Measurements from ENCODE around the gene PLAAT4.

The PLAAT4 gene, protein sequence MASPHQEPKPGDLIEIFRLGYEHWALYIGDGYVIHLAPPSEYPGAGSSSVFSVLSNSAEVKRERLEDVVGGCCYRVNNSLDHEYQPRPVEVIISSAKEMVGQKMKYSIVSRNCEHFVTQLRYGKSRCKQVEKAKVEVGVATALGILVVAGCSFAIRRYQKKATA

DNA sequence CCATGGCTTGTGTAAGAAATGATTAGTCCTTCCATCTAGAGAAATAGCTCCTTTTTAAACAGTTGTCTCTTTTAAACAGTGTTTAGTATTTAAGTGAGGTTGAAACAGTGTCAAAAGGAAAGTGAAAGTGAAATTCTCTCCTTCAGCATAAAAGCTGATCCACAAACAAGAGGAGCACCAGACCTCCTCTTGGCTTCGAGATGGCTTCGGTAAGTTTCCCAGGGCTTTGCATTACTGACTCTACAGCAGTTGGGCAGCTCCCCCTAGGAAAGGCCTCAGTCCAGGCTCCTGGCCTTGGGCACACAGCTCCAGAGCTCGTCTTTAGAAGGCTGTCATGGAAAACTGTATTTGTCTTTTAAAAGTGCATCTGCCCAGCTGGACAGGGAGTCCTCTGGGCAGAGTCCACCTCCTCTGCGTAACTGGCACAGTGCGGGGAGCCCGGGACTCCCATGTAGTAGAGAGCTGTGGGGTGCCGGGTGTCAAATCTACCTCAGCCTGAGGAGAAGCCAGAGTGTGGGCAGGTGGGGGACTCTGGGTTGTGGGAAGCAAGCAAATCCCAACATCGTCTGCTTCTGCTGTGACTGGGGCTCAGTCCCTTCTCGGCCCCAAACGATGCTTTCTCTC lies at the start of gene PLAAT4:
PLAAT4 (plus strand) TSS at position 140 of the 624 bp plus-strand sequence; CDS start at position 201, 61 bp downstream.
- FAIRE-seq: no peak
- TF ChIP-seq, protein P1, sequence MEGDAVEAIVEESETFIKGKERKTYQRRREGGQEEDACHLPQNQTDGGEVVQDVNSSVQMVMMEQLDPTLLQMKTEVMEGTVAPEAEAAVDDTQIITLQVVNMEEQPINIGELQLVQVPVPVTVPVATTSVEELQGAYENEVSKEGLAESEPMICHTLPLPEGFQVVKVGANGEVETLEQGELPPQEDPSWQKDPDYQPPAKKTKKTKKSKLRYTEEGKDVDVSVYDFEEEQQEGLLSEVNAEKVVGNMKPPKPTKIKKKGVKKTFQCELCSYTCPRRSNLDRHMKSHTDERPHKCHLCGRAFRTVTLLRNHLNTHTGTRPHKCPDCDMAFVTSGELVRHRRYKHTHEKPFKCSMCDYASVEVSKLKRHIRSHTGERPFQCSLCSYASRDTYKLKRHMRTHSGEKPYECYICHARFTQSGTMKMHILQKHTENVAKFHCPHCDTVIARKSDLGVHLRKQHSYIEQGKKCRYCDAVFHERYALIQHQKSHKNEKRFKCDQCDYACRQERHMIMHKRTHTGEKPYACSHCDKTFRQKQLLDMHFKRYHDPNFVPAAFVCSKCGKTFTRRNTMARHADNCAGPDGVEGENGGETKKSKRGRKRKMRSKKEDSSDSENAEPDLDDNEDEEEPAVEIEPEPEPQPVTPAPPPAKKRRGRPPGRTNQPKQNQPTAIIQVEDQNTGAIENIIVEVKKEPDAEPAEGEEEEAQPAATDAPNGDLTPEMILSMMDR (IDR thresholded peaks at IDR 0.05; ENCODE audit: insufficient read depth, missing control alignments): no peak
- DNase-seq (ENCODE audit: insufficient read length, low spot score): no peak

DNA sequence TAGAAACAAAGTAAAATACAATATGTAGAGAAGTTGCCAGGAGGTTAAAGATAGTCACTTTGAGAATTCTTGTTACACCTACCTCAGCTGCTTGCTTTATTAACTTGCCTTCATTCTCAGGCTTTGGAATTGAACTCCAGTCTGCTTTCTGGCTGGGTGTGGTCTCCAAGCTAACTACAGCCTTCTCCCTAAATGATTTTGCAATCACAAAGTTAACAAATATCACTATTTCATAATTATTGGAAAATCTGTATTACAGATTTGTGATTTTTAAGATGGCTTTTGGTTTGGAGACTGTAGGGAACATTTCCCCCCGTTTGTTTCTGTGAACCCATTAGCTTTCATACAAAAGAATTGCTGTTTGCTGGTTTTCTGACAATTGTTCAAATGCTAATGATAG lies 47.8 kb upstream of the PLAAT4 start:
- TF ChIP-seq, protein P1 (IDR thresholded peaks at IDR 0.05; ENCODE audit: insufficient read depth, missing control alignments): no peak
- no peak for DNase-seq (ENCODE audit: insufficient read length, low spot score)
- FAIRE-seq: no peak

DNA sequence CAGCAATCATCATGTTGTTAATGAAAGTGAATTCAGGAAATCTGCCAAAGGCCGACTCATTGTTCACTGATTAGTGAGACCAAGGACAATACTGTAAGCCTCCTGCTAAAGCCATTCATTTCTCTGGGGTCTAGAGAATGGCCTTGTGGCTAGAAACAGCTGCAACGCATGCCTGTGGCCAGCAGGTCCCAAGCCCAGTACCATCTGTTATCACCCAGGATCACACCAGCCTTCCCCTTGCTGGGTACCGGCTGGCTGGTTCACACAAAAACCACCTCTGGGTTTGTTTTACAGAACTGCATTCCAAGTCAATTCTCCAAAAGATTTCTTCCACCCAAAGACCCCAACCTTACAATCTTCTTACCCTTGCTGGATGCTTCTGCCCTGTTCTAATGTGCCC lies 46.7 kb upstream of the PLAAT4 start:
- DNase-seq (ENCODE audit: insufficient read length, low spot score): no peak
- FAIRE-seq: no peak
- TF ChIP-seq, protein P1 (IDR thresholded peaks at IDR 0.05; ENCODE audit: insufficient read depth, missing control alignments): no peak

DNA sequence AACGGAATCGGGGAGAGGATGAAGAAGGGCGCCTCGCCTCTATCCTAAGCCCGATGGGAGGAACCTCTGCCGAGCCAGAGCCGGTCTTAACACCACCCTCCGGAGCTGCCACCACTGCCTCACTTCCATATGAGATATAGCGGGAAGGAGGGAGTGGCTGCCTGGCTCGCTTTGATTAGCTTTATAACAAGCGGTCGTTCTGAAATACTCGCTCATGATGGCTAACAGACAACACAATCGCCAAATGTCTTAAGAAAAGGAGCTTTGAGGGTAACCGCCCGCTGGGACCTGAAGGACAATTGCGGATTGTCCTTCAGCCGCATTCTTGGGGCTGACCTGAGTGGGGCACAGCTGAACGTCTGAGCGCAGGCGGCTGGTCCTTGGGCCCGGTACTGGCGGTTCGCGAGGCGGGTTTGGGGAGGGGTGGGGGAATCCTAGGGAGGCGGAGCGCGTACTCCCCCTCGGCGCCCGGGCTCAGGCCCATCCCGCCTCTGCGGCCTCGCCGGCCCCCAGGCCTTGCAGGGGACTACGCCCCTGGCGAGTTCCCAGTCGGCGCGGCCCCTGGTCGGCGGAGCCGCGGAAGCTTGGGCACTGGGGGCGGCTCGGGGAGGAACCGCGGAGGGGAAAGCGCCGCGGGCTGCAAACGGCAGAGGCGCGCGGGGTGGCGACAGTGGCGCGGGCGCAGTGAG lies 45.9 kb upstream of the PLAAT4 start, which contains the start of gene PLAAT5:
PLAAT5 (minus strand) TSS at position 617 of the 689 bp plus-strand sequence; CDS start at position 484, 133 bp downstream.
- DNase-seq (ENCODE audit: insufficient read length, low spot score): no peak
- no peak for FAIRE-seq

DNA sequence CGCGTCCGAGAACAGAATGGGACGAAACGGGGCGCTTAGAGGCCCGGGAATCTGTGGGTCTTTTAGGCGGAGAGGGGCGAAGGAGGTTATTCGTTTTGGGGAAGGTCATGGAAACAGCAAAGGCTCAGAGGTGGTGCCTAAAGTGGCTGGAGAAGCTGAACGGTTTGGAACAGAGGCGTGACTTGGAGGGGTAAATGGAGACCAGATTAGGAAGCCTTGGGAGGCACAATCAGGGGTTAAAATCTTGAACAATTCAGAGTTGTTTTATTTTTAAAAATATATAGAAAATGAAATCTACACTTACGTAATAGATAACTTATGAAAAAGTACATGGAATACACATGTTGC lies 45.4 kb upstream of the PLAAT4 start:
- FAIRE-seq: no peak
- TF ChIP-seq, protein P1 (IDR thresholded peaks at IDR 0.05; ENCODE audit: insufficient read depth, missing control alignments): no peak

More for the DNA sequence above, 45.9 kb upstream of the PLAAT4 start, which contains the start of gene PLAAT5:
- TF ChIP-seq, protein P1 (IDR thresholded peaks at IDR 0.05; ENCODE audit: insufficient read depth, missing control alignments): no peak

DNA sequence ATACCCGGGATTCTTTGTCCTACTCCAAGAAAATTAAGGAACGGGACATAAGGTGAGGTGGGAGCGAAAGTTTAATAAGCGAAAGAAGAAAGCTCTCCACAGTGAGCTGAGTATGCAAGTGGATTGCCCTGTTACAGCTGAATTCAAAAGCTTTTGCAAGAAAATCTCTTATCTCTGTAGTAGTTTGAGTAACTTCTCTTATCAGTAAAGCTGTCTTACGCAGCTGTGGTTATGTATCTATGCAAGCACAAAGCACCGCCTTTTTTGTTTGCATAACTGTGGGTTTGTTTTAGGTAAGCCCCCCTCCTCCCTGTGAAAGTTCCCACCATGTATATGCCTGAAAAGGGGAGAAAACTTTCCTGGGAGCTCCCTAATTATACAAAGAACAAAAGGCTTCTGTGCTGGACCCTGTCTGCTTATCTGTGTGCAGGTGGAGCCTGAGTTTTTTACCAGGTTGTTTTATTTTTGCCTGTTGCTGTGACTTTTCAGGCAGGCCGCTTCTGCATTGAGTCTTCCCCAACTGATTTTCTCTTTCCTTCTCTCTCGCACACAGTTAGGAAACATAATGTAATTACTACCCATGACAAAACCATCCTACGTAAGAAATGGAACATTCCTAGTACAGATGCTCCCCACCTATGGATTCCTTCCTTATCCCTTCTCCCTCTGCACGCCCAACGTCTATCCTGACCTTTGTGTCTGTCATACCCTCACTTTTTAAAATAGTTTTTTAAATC lies 44.8 kb upstream of the PLAAT4 start:
- TF ChIP-seq, protein P1 (IDR thresholded peaks at IDR 0.05; ENCODE audit: insufficient read depth, missing control alignments): no peak
- FAIRE-seq: no peak
- DNase-seq (ENCODE audit: insufficient read length, low spot score): no peak

More for the DNA sequence above, 45.4 kb upstream of the PLAAT4 start:
- no peak for DNase-seq (ENCODE audit: insufficient read length, low spot score)

Measured in D721Med (cell line).